ENCODE results near the gene ARG2. TPM values are rescaled to one million over a fixed set of nuclear protein-coding genes. Genes with fewer than 3 reads are reported as not detected.

The ARG2 gene
- total and polyA plus RNA-seq, 5 donors from 2014 or later: 0.96 to 4.3 (median 1.0) TPM

- no peak for DNase-seq
These were observed 43.9 kb downstream of the ARG2 start for GRCh38 chr14:67663633-67664032.

GRCh38 chr14:67665868-67666267, 46.1 kb downstream of the ARG2 start:
- peaks cover 21% of the 10 kb centered on the region for H3K4me1 ChIP-seq (ENCODE audit: control insufficient read depth, insufficient read depth, low read length, poor library complexity, severe bottlenecking)
- no peak overlapping the region for H3K27ac ChIP-seq (ENCODE audit: insufficient read depth, low read length, poor library complexity, severe bottlenecking)
- H3K27me3 Mint-ChIP-seq: no peaks in the 10 kb centered on the region
- ATAC-seq (ENCODE audit: low read depth in 2 of 2) (no peak), DNase-seq (no peak)
- no peaks in the 10 kb centered on the region for H3K27me3 ChIP-seq (ENCODE audit: control insufficient read depth, insufficient read depth, low read length)
- H3K9me3 ChIP-seq (ENCODE audit: control insufficient read depth in 2 of 2, low read length in 2 of 2): no peaks in the 10 kb centered on the region
- peak overlapping the region in 2 of 3 donors; percentile 11 to 43 for H3K27ac Mint-ChIP-seq
- no peak overlapping the region for H3K4me3 ChIP-seq (ENCODE audit: low read depth, low read length)
- peaks cover 8% of the 10 kb centered on the region for H3K36me3 Mint-ChIP-seq
- H3K4me1 Mint-ChIP-seq: peaks cover 32 to 69% (median 54%) of the 10 kb centered on the region in 4 donors
- H3K4me3 Mint-ChIP-seq: peak overlapping the region in 1 of 4 donors; percentile 1
- H3K36me3 ChIP-seq (ENCODE audit: control insufficient read depth, insufficient read depth, low read length): peaks cover 2% of the 10 kb centered on the region
- no peaks in the 10 kb centered on the region for H3K9me3 Mint-ChIP-seq

More at GRCh38 chr14:67663633-67664032, 43.9 kb downstream of the ARG2 start:
- Mint-ChIP-seq H3K36me3 (peaks cover 5% of the 10 kb centered on the region), H3K27ac (peak overlapping the region in 2 of 3 donors; percentile 4 to 28), H3K4me3 (no peak overlapping the region), H3K4me1 (peaks cover 24 to 47% (median 39%) of the 10 kb centered on the region in 4 donors), H3K27me3 (no peaks in the 10 kb centered on the region), H3K9me3 (no peaks in the 10 kb centered on the region)
- no peaks in the 10 kb centered on the region for H3K9me3 ChIP-seq (ENCODE audit: control insufficient read depth in 2 of 2, low read length in 2 of 2)
- no peaks in the 10 kb centered on the region for H3K27me3 ChIP-seq (ENCODE audit: control insufficient read depth, insufficient read depth, low read length)
- H3K4me3 ChIP-seq (ENCODE audit: low read depth, low read length): no peak overlapping the region
- peaks cover 15% of the 10 kb centered on the region for H3K36me3 ChIP-seq (ENCODE audit: control insufficient read depth, insufficient read depth, low read length)
- no peak for ATAC-seq (ENCODE audit: low read depth in 2 of 2)
- H3K4me1 ChIP-seq (ENCODE audit: control insufficient read depth, insufficient read depth, low read length, poor library complexity, severe bottlenecking): peaks cover 18% of the 10 kb centered on the region
- no peak overlapping the region for H3K27ac ChIP-seq (ENCODE audit: insufficient read depth, low read length, poor library complexity, severe bottlenecking)

- peaks cover 32 to 78% (median 60%) of the 10 kb centered on the region in 4 donors for H3K4me1 Mint-ChIP-seq
- no peak overlapping the region for H3K27ac ChIP-seq (ENCODE audit: insufficient read depth, low read length, poor library complexity, severe bottlenecking)
- H3K27ac Mint-ChIP-seq: peak overlapping the region in 2 of 3 donors; percentile 62 to 67
- no peaks in the 10 kb centered on the region for H3K27me3 Mint-ChIP-seq
- peaks cover 24% of the 10 kb centered on the region for H3K4me1 ChIP-seq (ENCODE audit: control insufficient read depth, insufficient read depth, low read length, poor library complexity, severe bottlenecking)
- no peaks in the 10 kb centered on the region for H3K9me3 ChIP-seq (ENCODE audit: control insufficient read depth in 2 of 2, low read length in 2 of 2)
- DNase-seq (peak; percentile 20 to 78 (median 60)), ATAC-seq (ENCODE audit: low read depth in 2 of 2) (peak; percentile 77 to 78)
- H3K36me3 ChIP-seq (ENCODE audit: control insufficient read depth, insufficient read depth, low read length): no peaks in the 10 kb centered on the region
- H3K36me3 Mint-ChIP-seq: peaks cover 8% of the 10 kb centered on the region
- no peaks in the 10 kb centered on the region for H3K9me3 Mint-ChIP-seq
- H3K27me3 ChIP-seq (ENCODE audit: control insufficient read depth, insufficient read depth, low read length): no peaks in the 10 kb centered on the region
- H3K4me3 ChIP-seq (ENCODE audit: low read depth, low read length): no peak overlapping the region
- peak overlapping the region in 3 of 4 donors; percentile 39 to 64 (median 62) for H3K4me3 Mint-ChIP-seq
These were observed 47.2 kb downstream of the ARG2 start for GRCh38 chr14:67666750-67667449.

GRCh38 chr14:67668559-67668958, 48.8 kb downstream of the ARG2 start:
- no peak overlapping the region for H3K27ac ChIP-seq (ENCODE audit: insufficient read depth, low read length, poor library complexity, severe bottlenecking)
- H3K4me1 ChIP-seq (ENCODE audit: control insufficient read depth, insufficient read depth, low read length, poor library complexity, severe bottlenecking): peaks cover 34% of the 10 kb centered on the region
- peaks cover 37 to 83% (median 66%) of the 10 kb centered on the region in 4 donors for H3K4me1 Mint-ChIP-seq

GRCh38 chr14:67673451-67673850, 53.7 kb downstream of the ARG2 start:
- Mint-ChIP-seq H3K9me3 (peaks cover 0 to 2% (median 0%) of the 10 kb centered on the region in 7 donors), H3K27me3 (no peaks in the 10 kb centered on the region), H3K27ac (peak overlapping the region in 2 of 3 donors; percentile 88 to 94), H3K4me1 (peaks cover 32 to 66% (median 48%) of the 10 kb centered on the region in 4 donors), H3K36me3 (peaks cover 4% of the 10 kb centered on the region), H3K4me3 (peak overlapping the region; percentile 88 to 99 (median 92))
- peak overlapping the region; percentile 91 for H3K4me3 ChIP-seq (ENCODE audit: low read depth, low read length)
- no peaks in the 10 kb centered on the region for H3K9me3 ChIP-seq (ENCODE audit: control insufficient read depth in 2 of 2, low read length in 2 of 2)
- H3K27ac ChIP-seq (ENCODE audit: insufficient read depth, low read length, poor library complexity, severe bottlenecking): no peak overlapping the region
- no peak for DNase-seq
- H3K36me3 ChIP-seq (ENCODE audit: control insufficient read depth, insufficient read depth, low read length): peaks cover 10% of the 10 kb centered on the region
- H3K27me3 ChIP-seq (ENCODE audit: control insufficient read depth, insufficient read depth, low read length): no peaks in the 10 kb centered on the region
- ATAC-seq (ENCODE audit: low read depth in 2 of 2): no peak
- peaks cover 35% of the 10 kb centered on the region for H3K4me1 ChIP-seq (ENCODE audit: control insufficient read depth, insufficient read depth, low read length, poor library complexity, severe bottlenecking)

More at GRCh38 chr14:67668559-67668958, 48.8 kb downstream of the ARG2 start:
- H3K4me3 Mint-ChIP-seq: peak overlapping the region in 1 of 4 donors; percentile 73
- no peaks in the 10 kb centered on the region for H3K9me3 Mint-ChIP-seq
- H3K27me3 ChIP-seq (ENCODE audit: control insufficient read depth, insufficient read depth, low read length): no peaks in the 10 kb centered on the region
- H3K27me3 Mint-ChIP-seq: no peaks in the 10 kb centered on the region
- no peak overlapping the region for H3K4me3 ChIP-seq (ENCODE audit: low read depth, low read length)
- H3K27ac Mint-ChIP-seq: peak overlapping the region in 2 of 3 donors; percentile 36 to 52
- H3K36me3 Mint-ChIP-seq: peaks cover 4% of the 10 kb centered on the region
- H3K36me3 ChIP-seq (ENCODE audit: control insufficient read depth, insufficient read depth, low read length): no peaks in the 10 kb centered on the region
- ATAC-seq (ENCODE audit: low read depth in 2 of 2) (peak in 1 of 2 donors; percentile 5), DNase-seq (no peak)
- no peaks in the 10 kb centered on the region for H3K9me3 ChIP-seq (ENCODE audit: control insufficient read depth in 2 of 2, low read length in 2 of 2)

- Histone ChIP-seq H3K4me1 (ENCODE audit: control insufficient read depth, insufficient read depth, low read length, poor library complexity, severe bottlenecking) (peaks cover 31% of the 10 kb centered on the region), H3K9me3 (ENCODE audit: control insufficient read depth in 2 of 2, low read length in 2 of 2) (no peaks in the 10 kb centered on the region), H3K27ac (ENCODE audit: insufficient read depth, low read length, poor library complexity, severe bottlenecking) (peak overlapping the region; percentile 90), H3K4me3 (ENCODE audit: low read depth, low read length) (peak overlapping the region; percentile 91), H3K36me3 (ENCODE audit: control insufficient read depth, insufficient read depth, low read length) (peaks cover 17% of the 10 kb centered on the region), H3K27me3 (ENCODE audit: control insufficient read depth, insufficient read depth, low read length) (no peaks in the 10 kb centered on the region)
- peak overlapping the region; percentile 88 to 99 (median 92) for H3K4me3 Mint-ChIP-seq
- H3K4me1 Mint-ChIP-seq: peaks cover 30 to 60% (median 44%) of the 10 kb centered on the region in 4 donors
- H3K27me3 Mint-ChIP-seq: no peaks in the 10 kb centered on the region
- H3K9me3 Mint-ChIP-seq: peaks cover 0 to 2% (median 0%) of the 10 kb centered on the region in 7 donors
- DNase-seq: peak in 2 of 3 donors; percentile 48 to 62
- H3K36me3 Mint-ChIP-seq: peaks cover 4% of the 10 kb centered on the region
- ATAC-seq (ENCODE audit: low read depth in 2 of 2): peak; percentile 26 to 49
- peak overlapping the region; percentile 88 to 97 (median 94) for H3K27ac Mint-ChIP-seq
These were observed 54.4 kb downstream of the ARG2 start for GRCh38 chr14:67674139-67674479.

GRCh38 chr14:67674480-67675218, 54.9 kb downstream of the ARG2 start, which contains the start of gene VTI1B:
Gene VTI1B (minus strand): TSS chr14:67674632. CDS start chr14:67674489, 143 bp downstream.
- peaks cover 17% of the 10 kb centered on the region for H3K36me3 ChIP-seq (ENCODE audit: control insufficient read depth, insufficient read depth, low read length)
- peak; percentile 72 to 87 (median 83) for DNase-seq
- H3K4me1 ChIP-seq (ENCODE audit: control insufficient read depth, insufficient read depth, low read length, poor library complexity, severe bottlenecking): peaks cover 30% of the 10 kb centered on the region
- peak; percentile 92 to 95 for ATAC-seq (ENCODE audit: low read depth in 2 of 2)
- H3K4me1 Mint-ChIP-seq: peaks cover 25 to 55% (median 42%) of the 10 kb centered on the region in 4 donors
- H3K36me3 Mint-ChIP-seq: peaks cover 4% of the 10 kb centered on the region
- peak within 1 kb of the TSS; percentile 91 for H3K4me3 ChIP-seq (ENCODE audit: low read depth, low read length)
- no peaks in the 10 kb centered on the region for H3K9me3 ChIP-seq (ENCODE audit: control insufficient read depth in 2 of 2, low read length in 2 of 2)
- no peaks in the 10 kb centered on the region for H3K27me3 Mint-ChIP-seq
- peak within 1 kb of the TSS; percentile 91 to 99 (median 94) for H3K4me3 Mint-ChIP-seq
- H3K27ac Mint-ChIP-seq: peak within 1 kb of the TSS; percentile 94 to 97 (median 95)
- H3K27ac ChIP-seq (ENCODE audit: insufficient read depth, low read length, poor library complexity, severe bottlenecking): peak within 1 kb of the TSS; percentile 90
- H3K9me3 Mint-ChIP-seq: peaks cover 0 to 2% (median 0%) of the 10 kb centered on the region in 7 donors
- no peaks in the 10 kb centered on the region for H3K27me3 ChIP-seq (ENCODE audit: control insufficient read depth, insufficient read depth, low read length)
